Endothelial cell of umbilical vein (primary cell): ENCODE measurements around the gene ST6GALNAC3. TPM values are rescaled to one million over a fixed set of nuclear protein-coding genes. Genes with fewer than 3 reads are reported as not detected.

Source experiments
- BruUV-seq: library from RNA; stranded (reverse); fragments of 400-500 nt; replicated peaks from 2 replicates; lab custom pipeline; 2021; lab: Mats Ljungman, UMichigan
- CTCF ChIA-PET: fragments of 300-600, 350-600 bp; sonication (Branson Sonifier 250); formaldehyde crosslinking; loops from one replicate; lab custom pipeline; 2021; ENCODE audit warnings: antibody characterized with exemption, inconsistent platforms; lab: Charles Lee
- POLR2A ChIA-PET: fragments of 300-600, 350-600 bp; sonication (Branson Sonifier 250); formaldehyde crosslinking; loops from one replicate; lab custom pipeline; 2021; ENCODE audit warnings: antibody characterized with exemption, inconsistent platforms; lab: Charles Lee
- DNase-seq: peaks from one replicate; pipeline ENCODE4 v3.0.0-alpha.2; 2011; ENCODE audit warnings: low read depth, low spot score
- FAIRE-seq: peaks from 2 replicates; lab custom pipeline; 2011; peaks lifted over from hg19 to GRCh38; lab: Jason Lieb, UNC
- H2AFZ ChIP-seq: 2 replicates; pipeline ENCODE4 v1.6.0; 2012; ENCODE audit warnings: low read depth, low read length, control low read depth, inconsistent platforms
- H3K27ac ChIP-seq: 2 replicates; pipeline ENCODE4 v1.5.1; 2011; ENCODE audit warnings: low read depth, mild to moderate bottlenecking, control low read depth, low read length, moderate library complexity; ENCODE audit not compliant: insufficient read depth
- H3K27me3 ChIP-seq, 2 experiments: 2 replicates each; pipeline versions ENCODE4 v1.6.0 to v1.6.1; 2011; ENCODE audit warnings: low read length in 2 of 2, mixed read lengths in 1 of 2; ENCODE audit not compliant: control insufficient read depth in 2 of 2, insufficient read depth in 2 of 2
- H3K36me3 ChIP-seq, 2 experiments: 2 replicates in 1 of 2; 3 replicates in 1 of 2; pipeline ENCODE4 v1.5.1; 2011; ENCODE audit warnings: low read length in 2 of 2, mild to moderate bottlenecking in 1 of 2, moderate library complexity in 1 of 2; ENCODE audit not compliant: control insufficient read depth in 2 of 2, insufficient read depth in 2 of 2; ENCODE audit errors: extremely low read depth in 1 of 2
- H3K4me1 ChIP-seq: 3 replicates; pipeline ENCODE4 v1.5.1; 2011; ENCODE audit warnings: mild to moderate bottlenecking, low read length; ENCODE audit not compliant: control insufficient read depth, insufficient read depth; ENCODE audit errors: extremely low read depth
- H3K4me2 ChIP-seq: 2 replicates; pipeline ENCODE4 v1.6.1; 2011; ENCODE audit warnings: low read length, control low read depth, mixed read lengths; ENCODE audit not compliant: insufficient read depth
- H3K4me3 ChIP-seq, 3 experiments: fragments of 200-600 bp in 1 of 3; sonication (generic), shearing (Covaris generic) in 1 of 3; replicated peaks in 1 of 3; 2 replicates each; pipeline ENCODE4 v1.5.1; 2011 to 2016; ENCODE audit warnings: control low read depth in 3 of 3, low read length in 3 of 3, mild to moderate bottlenecking in 2 of 3, inconsistent platforms in 1 of 3, low read depth in 1 of 3, moderate library complexity in 1 of 3; ENCODE audit not compliant: insufficient read depth in 1 of 3
- H3K79me2 ChIP-seq: 2 replicates; pipeline ENCODE4 v1.6.0; 2012; ENCODE audit warnings: low read length, inconsistent platforms; ENCODE audit not compliant: control insufficient read depth, insufficient read depth
- H3K9ac ChIP-seq: replicated peaks from 2 replicates; pipeline ENCODE3; 2011; ENCODE audit warnings: low read length, control low read depth; ENCODE audit not compliant: insufficient read depth; ENCODE audit errors: extremely low read depth
- H3K9me1 ChIP-seq: replicated peaks from 3 replicates; pipeline ENCODE4 v1.6.0; 2011; ENCODE audit warnings: mild to moderate bottlenecking, low read length; ENCODE audit not compliant: control insufficient read depth, insufficient read depth; ENCODE audit errors: extremely low read depth
- H3K9me3 ChIP-seq: replicated peaks from 2 replicates; pipeline ENCODE4 v1.5.1; 2012; ENCODE audit warnings: low read length, inconsistent platforms; ENCODE audit not compliant: control insufficient read depth, insufficient read depth
- H4K20me1 ChIP-seq: replicated peaks from 2 replicates; pipeline ENCODE3; 2011; ENCODE audit warnings: mild to moderate bottlenecking, low read length; ENCODE audit not compliant: control insufficient read depth, insufficient read depth; ENCODE audit errors: extremely low read depth
- EZH2 ChIP-seq: IDR thresholded peaks from 2 replicates; pipeline ENCODE4 v1.6.1; 2012; ENCODE audit warnings: borderline replicate concordance, low read depth, mild to moderate bottlenecking, moderate library complexity, low read length, inconsistent platforms; ENCODE audit not compliant: severe bottlenecking
- FOS ChIP-seq: IDR thresholded peaks from 2 replicates; pipeline ENCODE4 v1.6.1; 2011; ENCODE audit warnings: mild to moderate bottlenecking, low read length, moderate library complexity, borderline replicate concordance; ENCODE audit not compliant: insufficient read depth
- GATA2 ChIP-seq: IDR thresholded peaks from 2 replicates; pipeline ENCODE4 v1.7.0; 2011; ENCODE audit warnings: low read depth, mild to moderate bottlenecking, moderate library complexity, mixed read lengths, low read length; ENCODE audit not compliant: insufficient read length, insufficient read depth
- JUN ChIP-seq: IDR thresholded peaks from 2 replicates; pipeline ENCODE4 v1.6.1; 2011; ENCODE audit warnings: borderline replicate concordance, low read depth; ENCODE audit not compliant: insufficient read length, insufficient read depth
- MAX ChIP-seq: IDR thresholded peaks from 2 replicates; pipeline ENCODE4 v1.6.1; 2011; ENCODE audit not compliant: insufficient read depth, insufficient read length
- POLR2A ChIP-seq: IDR thresholded peaks from 2 replicates; pipeline ENCODE4 v1.6.1; 2012; ENCODE audit warnings: low read depth, mild to moderate bottlenecking, control low read depth, low read length
- POLR2AphosphoS5 ChIP-seq: IDR thresholded peaks from 2 replicates; pipeline ENCODE4 v1.6.1; 2012; ENCODE audit warnings: low read depth, mild to moderate bottlenecking, control low read depth, low read length, moderate library complexity; ENCODE audit not compliant: insufficient read depth
- dilution Hi-C: fragments of 300-500 bp; cut with MboI; formaldehyde crosslinking; loops from one replicate; pipeline ENCODE4 v1.15.0; 2019; ENCODE audit warnings: low sequenced_read_pairs; ENCODE audit not compliant: extremely low pct_ligation_motif_present
- intact Hi-C: fragments of 100-400 bp; cut with micrococcal nuclease; formaldehyde crosslinking; loops from one replicate; pipeline ENCODE4 v1.10.0; 2022
- polyA plus RNA-seq, 4 experiments: library from polyadenylated mRNA; depleted of rRNA in 3 of 4; stranded (reverse) in 3 of 4; unstranded in 1 of 4; fragments of >200 nt; gene quantifications; 2 replicates each; pipeline versions ENCODE4 v1.2.1 to v1.2.3, GENCODE V29; 2011 to 2012; ENCODE audit warnings: missing spikeins in 1 of 4
- total RNA-seq: library from RNA; stranded (reverse); gene quantifications from 2 replicates; pipeline ENCODE4 v1.2.3, GENCODE V29; 2021
- TF ChIP-seq, protein P1 (sequence below), 2 donors: IDR thresholded peaks; 1 replicate in 1 of 2; 2 replicates in 1 of 2; pipeline ENCODE4 v1.5.1; 2011; ENCODE audit warnings: low read length in 2 of 2, mild to moderate bottlenecking in 2 of 2, moderate library complexity in 2 of 2, control low read depth in 1 of 2, inconsistent platforms in 1 of 2, low read depth in 1 of 2; ENCODE audit not compliant: insufficient read depth in 1 of 2; ENCODE audit errors: extremely low read depth in 1 of 2

ST6GALNAC3 gene
- total and polyA plus RNA-seq, 2 donors (not counting 3 experiments of a cell fraction or from before 2014, with no cell fraction given), result 7.6 to 48.3 TPM

DNA sequence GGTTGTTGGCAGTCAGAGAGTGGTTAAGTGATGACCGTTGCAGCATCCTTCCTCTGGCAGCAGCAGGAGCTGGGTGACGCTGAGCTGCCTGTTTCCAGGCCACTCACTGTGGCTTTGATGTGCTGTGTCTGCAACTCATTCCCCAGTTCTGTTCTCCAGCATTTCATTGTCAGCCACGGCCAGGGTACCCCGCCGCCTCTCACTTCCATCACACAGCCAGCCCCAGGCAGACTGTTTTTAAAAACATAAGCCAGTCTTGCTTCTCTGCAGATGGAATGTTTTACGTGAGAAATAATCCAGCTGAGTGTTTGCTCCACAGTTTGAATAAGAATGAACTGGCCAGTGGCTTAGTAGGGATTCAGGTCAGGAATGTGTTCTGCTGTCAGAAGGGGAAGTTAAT, 21.5 kb upstream of the ST6GALNAC3 start:
- H3K4me1 ChIP-seq, result no peaks in the 10 kb centered on the region
- CTCF ChIA-PET, result interaction anchor here (1.1 kb wide), 1 partner anchor 68 kb away, joined by 5 read pairs; no protein-coding TSS in a partner anchor
- no peak overlapping the region for H3K4me3 ChIP-seq
- no peak overlapping the region for H3K27ac ChIP-seq
- TF ChIP-seq EZH2 (no peak), GATA2 (no peak), JUN (no peak), POLR2A (no peak), FOS (no peak)
- TF ChIP-seq, protein P1, sequence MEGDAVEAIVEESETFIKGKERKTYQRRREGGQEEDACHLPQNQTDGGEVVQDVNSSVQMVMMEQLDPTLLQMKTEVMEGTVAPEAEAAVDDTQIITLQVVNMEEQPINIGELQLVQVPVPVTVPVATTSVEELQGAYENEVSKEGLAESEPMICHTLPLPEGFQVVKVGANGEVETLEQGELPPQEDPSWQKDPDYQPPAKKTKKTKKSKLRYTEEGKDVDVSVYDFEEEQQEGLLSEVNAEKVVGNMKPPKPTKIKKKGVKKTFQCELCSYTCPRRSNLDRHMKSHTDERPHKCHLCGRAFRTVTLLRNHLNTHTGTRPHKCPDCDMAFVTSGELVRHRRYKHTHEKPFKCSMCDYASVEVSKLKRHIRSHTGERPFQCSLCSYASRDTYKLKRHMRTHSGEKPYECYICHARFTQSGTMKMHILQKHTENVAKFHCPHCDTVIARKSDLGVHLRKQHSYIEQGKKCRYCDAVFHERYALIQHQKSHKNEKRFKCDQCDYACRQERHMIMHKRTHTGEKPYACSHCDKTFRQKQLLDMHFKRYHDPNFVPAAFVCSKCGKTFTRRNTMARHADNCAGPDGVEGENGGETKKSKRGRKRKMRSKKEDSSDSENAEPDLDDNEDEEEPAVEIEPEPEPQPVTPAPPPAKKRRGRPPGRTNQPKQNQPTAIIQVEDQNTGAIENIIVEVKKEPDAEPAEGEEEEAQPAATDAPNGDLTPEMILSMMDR (IDR thresholded peaks at IDR 0.05; ENCODE audit: extremely low read depth in 1 of 2, insufficient read depth in 1 of 2, low read depth in 1 of 2, low read length in 2 of 2), result no peak
- H3K36me3 ChIP-seq, result no peaks in the 10 kb centered on the region
- H3K27me3 ChIP-seq, result no peaks in the 10 kb centered on the region
- FAIRE-seq, result no peak
- no peaks in the 10 kb centered on the region for H3K79me2 ChIP-seq
- no peaks in the 10 kb centered on the region for H3K9me3 ChIP-seq
- intact Hi-C loops, result no loop called here
- dilution Hi-C loops, result no loop called here
- DNase-seq, result no peak
- no peak overlapping the region for H2AFZ ChIP-seq
- no peak overlapping the region for H3K4me2 ChIP-seq
- POLR2A ChIA-PET, result no interaction called here
- no peaks in the 10 kb centered on the region for H4K20me1 ChIP-seq
- no peak overlapping the region for H3K9ac ChIP-seq
- BruUV-seq, result no TSS peak
- H3K9me1 ChIP-seq, result no peaks in the 10 kb centered on the region

DNA sequence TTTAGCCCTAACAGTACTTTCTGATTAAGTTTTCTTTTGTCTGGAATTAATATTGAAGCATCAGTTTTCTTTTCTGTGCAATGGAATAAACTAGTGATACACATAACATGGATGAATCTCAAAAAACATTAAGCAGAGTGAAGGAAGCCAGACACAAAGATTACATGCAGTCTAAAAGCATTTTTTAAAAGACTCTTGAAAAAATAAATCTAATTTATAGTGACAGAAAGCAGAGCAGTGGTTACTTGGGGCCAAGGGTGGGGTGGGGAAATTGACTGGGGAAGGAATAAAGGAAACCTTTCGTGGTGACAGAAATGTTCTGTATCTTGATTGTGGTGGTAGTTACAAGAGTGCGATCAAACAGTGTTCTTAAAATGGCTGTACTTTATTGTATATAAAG, 20.2 kb upstream of the ST6GALNAC3 start:
- FAIRE-seq, result no peak

More for the DNA sequence above, 20.2 kb upstream of the ST6GALNAC3 start:
- Histone ChIP-seq H4K20me1 (no peaks in the 10 kb centered on the region), H3K36me3 (no peaks in the 10 kb centered on the region), H3K4me3 (no peak overlapping the region), H3K9ac (no peak overlapping the region), H3K27me3 (no peaks in the 10 kb centered on the region), H3K27ac (no peak overlapping the region), H2AFZ (no peak overlapping the region), H3K4me1 (no peaks in the 10 kb centered on the region), H3K79me2 (no peaks in the 10 kb centered on the region), H3K9me3 (no peaks in the 10 kb centered on the region), H3K9me1 (no peaks in the 10 kb centered on the region), H3K4me2 (no peak overlapping the region)
- ChIA-PET POLR2A (no interaction called here), CTCF (no interaction called here)
- no TSS peak for BruUV-seq
- intact Hi-C loops, result no loop called here
- no peak for DNase-seq
- dilution Hi-C loops, result no loop called here
- TF ChIP-seq MAX (no peak), POLR2A (no peak), FOS (no peak), GATA2 (no peak), POLR2AphosphoS5 (no peak), JUN (no peak), EZH2 (no peak)
- TF ChIP-seq, protein P1 (IDR thresholded peaks at IDR 0.05; ENCODE audit: extremely low read depth in 1 of 2, insufficient read depth in 1 of 2, low read depth in 1 of 2, low read length in 2 of 2), result no peak
